VCaP (cell line): ENCODE results near the gene ADCY5.

ENCODE experiments used
- H3K27ac ChIP-seq: fragments of 450-650 bp; 2 replicates; pipeline ENCODE4 v1.5.1; 2017
- CTCF ChIP-seq: fragments of 450-650 bp; conservative IDR thresholded peaks from 2 replicates; pipeline ENCODE4 v1.5.1; 2017; ENCODE audit warnings: mild to moderate bottlenecking, moderate library complexity

ADCY5 gene

GRCh38 chr3:123271466-123272159 lies 177.3 kb downstream of the ADCY5 start:
- TF ChIP-seq CTCF: no peak

GRCh38 chr3:123270818-123271217 lies 178.1 kb downstream of the ADCY5 start:
- no peak for TF ChIP-seq CTCF

More at GRCh38 chr3:123271466-123272159, 177.3 kb downstream of the ADCY5 start:
- H3K27ac ChIP-seq: peak overlapping the region; percentile 65

GRCh38 chr3:123267821-123268220 lies 181.1 kb downstream of the ADCY5 start:
- no peak; the same call in 1 of the 2 replicates for TF ChIP-seq CTCF
- no peak overlapping the region for H3K27ac ChIP-seq

More at GRCh38 chr3:123270818-123271217, 178.1 kb downstream of the ADCY5 start:
- peak overlapping the region; percentile 65 for H3K27ac ChIP-seq

GRCh38 chr3:123263941-123264340 lies 184.9 kb downstream of the ADCY5 start:
- no peak overlapping the region for H3K27ac ChIP-seq

GRCh38 chr3:123262868-123263267 lies 186.0 kb downstream of the ADCY5 start:
- H3K27ac ChIP-seq: no peak overlapping the region
- TF ChIP-seq CTCF: no peak

More at GRCh38 chr3:123263941-123264340, 184.9 kb downstream of the ADCY5 start:
- TF ChIP-seq CTCF: no peak

GRCh38 chr3:123262226-123262625 lies 186.7 kb downstream of the ADCY5 start:
- TF ChIP-seq CTCF: no peak
- H3K27ac ChIP-seq: no peak overlapping the region

- H3K27ac ChIP-seq: no peak overlapping the region
- no peak for TF ChIP-seq CTCF
Observed at GRCh38 chr3:123261666-123262065, 187.2 kb downstream of the ADCY5 start.
